Neuronal stem cell (in vitro differentiated cells): Measurements from ENCODE around the gene RNF166.
A peak's percentile ranks its signal among the peaks of the same experiment; 100 is the strongest.

Experiments used
- DNase-seq: peaks from one replicate; pipeline ENCODE4 v3.0.0-alpha.2; 2013; ENCODE audit warnings: low spot score
- H2AFZ ChIP-seq: one replicate; pipeline ENCODE4 v1.6.1; 2013; ENCODE audit warnings: mild to moderate bottlenecking, low read length, inconsistent platforms
- H2AK5ac ChIP-seq: 2 replicates; pipeline ENCODE4 v1.6.1; 2013; ENCODE audit warnings: low read depth, mild to moderate bottlenecking, inconsistent platforms, low read length, moderate library complexity, mixed read lengths
- H2BK120ac ChIP-seq: 2 replicates; pipeline ENCODE4 v1.6.1; 2013; ENCODE audit warnings: low read depth, mild to moderate bottlenecking, inconsistent platforms, low read length, moderate library complexity, mixed read lengths
- H2BK12ac ChIP-seq: one replicate; pipeline ENCODE4 v1.6.1; 2013; ENCODE audit warnings: low read length, inconsistent platforms
- H2BK15ac ChIP-seq: 2 replicates; pipeline ENCODE4 v1.6.1; 2013; ENCODE audit warnings: mild to moderate bottlenecking, low read length, inconsistent platforms, mixed read lengths
- H2BK5ac ChIP-seq: one replicate; pipeline ENCODE4 v1.6.1; 2013; ENCODE audit warnings: inconsistent platforms, mild to moderate bottlenecking, low read length, moderate library complexity
- H3K14ac ChIP-seq: one replicate; pipeline ENCODE4 v1.6.1; 2013; ENCODE audit warnings: low read length, inconsistent platforms
- H3K18ac ChIP-seq: 2 replicates; pipeline ENCODE4 v1.6.1; 2013; ENCODE audit warnings: low read length, inconsistent platforms
- H3K23ac ChIP-seq: 2 replicates; pipeline ENCODE4 v1.6.1; 2013; ENCODE audit warnings: low read depth, mild to moderate bottlenecking, mixed read lengths, low read length, inconsistent platforms; ENCODE audit not compliant: poor library complexity
- H3K27ac ChIP-seq: replicated peaks from 3 replicates; pipeline ENCODE4 v1.5.1; 2013; ENCODE audit warnings: low read length, inconsistent platforms
- H3K27me3 ChIP-seq, 3 experiments: 2 replicates each; pipeline ENCODE4 v1.6.1; 2013; ENCODE audit warnings: low read length in 3 of 3, mild to moderate bottlenecking in 2 of 3, inconsistent platforms in 1 of 3, low read depth in 1 of 3, mixed read lengths in 1 of 3, moderate library complexity in 1 of 3; ENCODE audit not compliant: control insufficient read depth in 3 of 3, insufficient read depth in 3 of 3
- H3K36me3 ChIP-seq, 2 donors: replicated peaks in 1 of 2; 2 replicates each; pipeline ENCODE4 v1.6.1; 2013; ENCODE audit warnings: low read length in 2 of 2; ENCODE audit not compliant: control insufficient read depth in 2 of 2, insufficient read depth in 2 of 2
- H3K4ac ChIP-seq: 2 replicates; pipeline ENCODE4 v1.6.1; 2013; ENCODE audit warnings: inconsistent platforms, mild to moderate bottlenecking, low read length, moderate library complexity
- H3K4me1 ChIP-seq, 2 donors: 1 replicate in 1 of 2; 2 replicates in 1 of 2; pipeline ENCODE4 v1.6.1; 2013; ENCODE audit warnings: low read length in 2 of 2, low read depth in 1 of 2; ENCODE audit not compliant: control insufficient read depth in 2 of 2, insufficient read depth in 1 of 2
- H3K4me2 ChIP-seq: one replicate; pipeline ENCODE4 v1.6.1; 2013; ENCODE audit warnings: mild to moderate bottlenecking, low read length, inconsistent platforms; ENCODE audit not compliant: insufficient read depth, poor library complexity, severe bottlenecking
- H3K4me3 ChIP-seq, 2 donors: 2 replicates each; pipeline ENCODE4 v1.5.1; 2013; ENCODE audit warnings: low read length in 2 of 2, mild to moderate bottlenecking in 2 of 2, inconsistent platforms in 1 of 2, moderate library complexity in 1 of 2
- H3K79me1 ChIP-seq: one replicate; pipeline ENCODE4 v1.6.1; 2013; ENCODE audit warnings: low read depth, mild to moderate bottlenecking, inconsistent platforms, low read length, moderate library complexity
- H3K9ac ChIP-seq: one replicate; pipeline ENCODE4 v1.6.1; 2013; ENCODE audit warnings: mild to moderate bottlenecking, low read depth, low read length, inconsistent platforms; ENCODE audit not compliant: poor library complexity
- H3K9me3 ChIP-seq, 2 donors: replicated peaks in 1 of 2; 2 replicates each; pipeline versions ENCODE3 to v1.6.1; 2013; ENCODE audit warnings: low read length in 2 of 2, mild to moderate bottlenecking in 2 of 2, inconsistent platforms in 1 of 2, low read depth in 1 of 2, mixed read lengths in 1 of 2, moderate library complexity in 1 of 2; ENCODE audit not compliant: control insufficient read depth in 2 of 2, insufficient read depth in 1 of 2
- H4K8ac ChIP-seq: one replicate; pipeline ENCODE4 v1.6.1; 2013; ENCODE audit warnings: low read depth, mild to moderate bottlenecking, inconsistent platforms, low read length, moderate library complexity
- H4K91ac ChIP-seq: one replicate; pipeline ENCODE4 v1.6.1; 2013; ENCODE audit warnings: low read length, low read depth, mild to moderate bottlenecking, inconsistent platforms; ENCODE audit not compliant: poor library complexity
- WGBS, 2 donors: extraction: QIAGEN DNeasy Blood & Tissue Kit; methylation state at CpG; one replicate each; pipeline ENCODE4 v1.1.7; 2013; ENCODE audit warnings: missing lambda C conversion rate in 2 of 2, mixed read lengths in 1 of 2; ENCODE audit not compliant: insufficient read length in 2 of 2, insufficient replicate concordance in 1 of 2; ENCODE audit errors: extremely low coverage in 2 of 2; 5-methylcytosine and 5-hydroxymethylcytosine counted together

Gene RNF166

GRCh38 chr16:88667461-88667860, 38.7 kb downstream of the RNF166 start:
- no peak overlapping the region for H4K8ac ChIP-seq
- H2BK12ac ChIP-seq = no peak overlapping the region
- peaks cover 9% of the 10 kb centered on the region for H3K79me1 ChIP-seq
- H3K9ac ChIP-seq = peak overlapping the region; percentile 44
- H3K23ac ChIP-seq = peak overlapping the region; percentile 34
- no peak overlapping the region for H3K14ac ChIP-seq
- peak overlapping the region; percentile 90 for H2BK5ac ChIP-seq
- H2AK5ac ChIP-seq = no peak overlapping the region
- H3K4me2 ChIP-seq = no peak overlapping the region
- H2BK15ac ChIP-seq = no peak overlapping the region
- no peak overlapping the region for H3K4me3 ChIP-seq
- DNase-seq = no peak
- no peak overlapping the region for H4K91ac ChIP-seq
- H3K27ac ChIP-seq = peak overlapping the region; percentile 30
- H2AFZ ChIP-seq = no peak overlapping the region
- no peak overlapping the region for H2BK120ac ChIP-seq
- peaks cover under 1 to 3% of the 10 kb centered on the region in 2 donors for H3K4me1 ChIP-seq
- no peak overlapping the region for H3K4ac ChIP-seq
- peaks cover 2 to 19% of the 10 kb centered on the region in 2 donors for H3K36me3 ChIP-seq
- H3K9me3 ChIP-seq = no peaks in the 10 kb centered on the region
- WGBS, 2 donors = no CpG with 5 or more reads among the region's 5 CpGs
- no peak overlapping the region for H3K18ac ChIP-seq
- H3K27me3 ChIP-seq = no peaks in the 10 kb centered on the region

- WGBS, 2 donors = no CpG with 5 or more reads among the region's 3 CpGs
- Histone ChIP-seq H3K36me3 (peaks cover 2 to 26% of the 10 kb centered on the region in 2 donors), H2AFZ (no peak overlapping the region), H3K4me3 (no peak overlapping the region), H3K9me3 (no peaks in the 10 kb centered on the region), H3K27ac (no peak overlapping the region), H2BK120ac (no peak overlapping the region), H3K23ac (no peak overlapping the region), H3K27me3 (no peaks in the 10 kb centered on the region), H4K91ac (no peak overlapping the region), H3K14ac (no peak overlapping the region), H2BK12ac (no peak overlapping the region), H3K9ac (no peak overlapping the region), H3K4ac (no peak overlapping the region), H2BK15ac (no peak overlapping the region), H2BK5ac (no peak overlapping the region), H2AK5ac (no peak overlapping the region), H3K18ac (no peak overlapping the region), H4K8ac (no peak overlapping the region), H3K79me1 (peaks cover 11% of the 10 kb centered on the region), H3K4me1 (peaks cover 5 to 6% of the 10 kb centered on the region in 2 donors), H3K4me2 (no peak overlapping the region)
- DNase-seq = no peak
Measured at GRCh38 chr16:88665570-88665969, 40.6 kb downstream of the RNF166 start.

GRCh38 chr16:88665148-88665547, 41.1 kb downstream of the RNF166 start:
- Histone ChIP-seq H3K27ac (no peak overlapping the region), H3K4me3 (no peak overlapping the region), H3K23ac (no peak overlapping the region), H3K18ac (no peak overlapping the region), H3K9ac (no peak overlapping the region), H2BK120ac (no peak overlapping the region), H3K14ac (no peak overlapping the region), H3K9me3 (no peaks in the 10 kb centered on the region), H3K4ac (no peak overlapping the region), H2AFZ (no peak overlapping the region), H2AK5ac (no peak overlapping the region), H2BK5ac (no peak overlapping the region), H2BK12ac (no peak overlapping the region), H4K8ac (no peak overlapping the region), H3K4me2 (no peak overlapping the region), H2BK15ac (no peak overlapping the region), H3K79me1 (peaks cover 12% of the 10 kb centered on the region), H3K36me3 (peaks cover 2 to 30% of the 10 kb centered on the region in 2 donors), H3K4me1 (peaks cover 5 to 6% of the 10 kb centered on the region in 2 donors), H3K27me3 (no peaks in the 10 kb centered on the region), H4K91ac (no peak overlapping the region)
- WGBS, 2 donors = no CpG with 5 or more reads among the region's 4 CpGs
- no peak for DNase-seq

- peak within 1 kb of the TSS; percentile 1 for H2BK12ac ChIP-seq
- peak within 1 kb of the TSS; percentile 90 for H2AK5ac ChIP-seq
- H2AFZ ChIP-seq = peak within 1 kb of the TSS; percentile 89
- peak within 1 kb of the TSS; percentile 87 for H2BK5ac ChIP-seq
- peak within 1 kb of the TSS; percentile 99 for H3K14ac ChIP-seq
- peaks cover 23% of the 10 kb centered on the region for H3K79me1 ChIP-seq
- peak within 1 kb of the TSS; percentile 99 for H3K23ac ChIP-seq
- no peak within 1 kb of the TSS for H2BK120ac ChIP-seq
- H3K36me3 ChIP-seq = peaks cover 11 to 48% of the 10 kb centered on the region in 2 donors
- H3K4ac ChIP-seq = no peak within 1 kb of the TSS
- peak within 1 kb of the TSS; percentile 75 to 95 for H3K4me3 ChIP-seq
- peak within 1 kb of the TSS; percentile 89 for H3K4me2 ChIP-seq
- H4K8ac ChIP-seq = no peak within 1 kb of the TSS
- peaks cover 6 to 8% of the 10 kb centered on the region in 2 donors for H3K4me1 ChIP-seq
- H3K9ac ChIP-seq = peak within 1 kb of the TSS; percentile 95
- peak; percentile 98 for DNase-seq
- peak within 1 kb of the TSS; percentile 93 for H3K18ac ChIP-seq
- H3K27ac ChIP-seq = peak within 1 kb of the TSS; percentile 64
- WGBS, 2 donors = no CpG with 5 or more reads among the region's 88 CpGs
- no peak within 1 kb of the TSS for H4K91ac ChIP-seq
- no peaks in the 10 kb centered on the region for H3K27me3 ChIP-seq
- H2BK15ac ChIP-seq = peak within 1 kb of the TSS; percentile 92
- no peaks in the 10 kb centered on the region for H3K9me3 ChIP-seq
Measured at GRCh38 chr16:88662843-88663606, 43.2 kb downstream of the RNF166 start, which contains the start of gene MVD. Gene MVD (minus strand): TSS chr16:88663091. CDS start chr16:88663080, 11 bp downstream.
